Memory B cell (primary cell): ENCODE results near the gene GIPR.
"Not testable (repeated sequence)": the region's sequence is repeated elsewhere in the genome, so short reads cannot be mapped to it uniquely, and the experiment has no call there.

Source experiments
- ATAC-seq: fragments of 150-1000 bp; cut with Tn5 transposase; 2 replicates; pipeline ENCODE4 v1.10.0; 2021; ENCODE audit warnings: low read depth, mild to moderate bottlenecking, moderate library complexity
- DNase-seq, 2 donors: peaks; one replicate each; pipeline ENCODE4 v3.0.0; 2022; ENCODE audit warnings: low spot score in 2 of 2
- H3K27ac Mint-ChIP-seq: one replicate; pipeline ENCODE4 v1.8.0; 2022; ENCODE audit warnings: mild to moderate bottlenecking, moderate library complexity, mixed read lengths
- H3K27me3 Mint-ChIP-seq: one replicate; pipeline ENCODE4 v1.8.0; 2022; ENCODE audit warnings: mixed read lengths
- H3K36me3 Mint-ChIP-seq: one replicate; pipeline ENCODE4 v1.8.0; 2022; ENCODE audit warnings: mild to moderate bottlenecking, mixed read lengths
- H3K4me1 Mint-ChIP-seq: one replicate; pipeline ENCODE4 v1.8.0; 2022; ENCODE audit warnings: mixed read lengths
- H3K4me3 Mint-ChIP-seq: one replicate; pipeline ENCODE4 v1.8.0; 2022; ENCODE audit warnings: mild to moderate bottlenecking, moderate library complexity, mixed read lengths
- H3K9me3 Mint-ChIP-seq: one replicate; pipeline ENCODE4 v1.8.0; 2022; ENCODE audit warnings: mixed read lengths

The GIPR gene

GRCh38 chr19:45663800-45664199 lies 4.2 kb upstream of the GIPR start:
- Mint-ChIP-seq H3K36me3 (no peaks in the 10 kb centered on the region), H3K27me3 (peaks cover 31% of the 10 kb centered on the region), H3K4me1 (peaks cover 15% of the 10 kb centered on the region), H3K27ac (no peak overlapping the region), H3K9me3 (peaks cover 1% of the 10 kb centered on the region), H3K4me3 (no peak overlapping the region)
- ATAC-seq (no peak), DNase-seq (no peak)

GRCh38 chr19:45664575-45664974 lies 3.4 kb upstream of the GIPR start:
- H3K4me3 Mint-ChIP-seq, result no peak overlapping the region

GRCh38 chr19:45668342-45668871 lies 386 bp downstream of the GIPR start:
- Mint-ChIP-seq H3K4me3 (peak overlapping the region; percentile 77), H3K27ac (no peak overlapping the region), H3K9me3 (no peaks in the 10 kb centered on the region), H3K4me1 (peaks cover 23% of the 10 kb centered on the region), H3K36me3 (peaks cover 1% of the 10 kb centered on the region), H3K27me3 (peaks cover 28% of the 10 kb centered on the region)
- DNase-seq, result no peak
- ATAC-seq, result peak; percentile 24

More at GRCh38 chr19:45664575-45664974, 3.4 kb upstream of the GIPR start:
- no peaks in the 10 kb centered on the region for H3K9me3 Mint-ChIP-seq
- peaks cover 21% of the 10 kb centered on the region for H3K4me1 Mint-ChIP-seq
- ATAC-seq (no peak), DNase-seq (no peak)
- H3K36me3 Mint-ChIP-seq, result no peaks in the 10 kb centered on the region
- no peak overlapping the region for H3K27ac Mint-ChIP-seq
- peaks cover 30% of the 10 kb centered on the region for H3K27me3 Mint-ChIP-seq

- peaks cover 1% of the 10 kb centered on the region for H3K36me3 Mint-ChIP-seq
- DNase-seq (peak; percentile 50 to 62), ATAC-seq (peak; percentile 56)
- H3K27me3 Mint-ChIP-seq, result peaks cover 19% of the 10 kb centered on the region
- H3K4me1 Mint-ChIP-seq, result peaks cover 18% of the 10 kb centered on the region
- no peak overlapping the region for H3K4me3 Mint-ChIP-seq
- no peak overlapping the region for H3K27ac Mint-ChIP-seq
- H3K9me3 Mint-ChIP-seq, result no peaks in the 10 kb centered on the region
Measured at GRCh38 chr19:45670670-45671453, 2.8 kb downstream of the GIPR start.

- no peak overlapping the region for H3K4me3 Mint-ChIP-seq
- H3K4me1 Mint-ChIP-seq, result peaks cover 18% of the 10 kb centered on the region
- no peak overlapping the region for H3K27ac Mint-ChIP-seq
- peaks cover 10% of the 10 kb centered on the region for H3K27me3 Mint-ChIP-seq
- H3K9me3 Mint-ChIP-seq, result no peaks in the 10 kb centered on the region
- ATAC-seq (no peak), DNase-seq (no peak)
- H3K36me3 Mint-ChIP-seq, result peaks cover 1% of the 10 kb centered on the region
Measured at GRCh38 chr19:45674946-45675345, 6.9 kb downstream of the GIPR start.

- peaks cover 4% of the 10 kb centered on the region for H3K27me3 Mint-ChIP-seq
- DNase-seq, result peak; percentile 19 to 43
- H3K9me3 Mint-ChIP-seq, result no peaks in the 10 kb centered on the region
- no peaks in the 10 kb centered on the region for H3K36me3 Mint-ChIP-seq
- peak overlapping the region; percentile 50 for H3K4me3 Mint-ChIP-seq
- no peak for ATAC-seq
- H3K4me1 Mint-ChIP-seq, result peaks cover 22% of the 10 kb centered on the region
- peak overlapping the region; percentile 31 for H3K27ac Mint-ChIP-seq
Measured at GRCh38 chr19:45676851-45677263, 8.8 kb downstream of the GIPR start.

- peak overlapping the region; percentile 80 for H3K4me3 Mint-ChIP-seq
- peak overlapping the region; percentile 31 for H3K27ac Mint-ChIP-seq
- DNase-seq, result peak; percentile 40 to 50
- H3K27me3 Mint-ChIP-seq, result peaks cover 4% of the 10 kb centered on the region
- peaks cover 24% of the 10 kb centered on the region for H3K4me1 Mint-ChIP-seq
- no peaks in the 10 kb centered on the region for H3K36me3 Mint-ChIP-seq
- no peaks in the 10 kb centered on the region for H3K9me3 Mint-ChIP-seq
- peak; percentile 43 for ATAC-seq
Measured at GRCh38 chr19:45677351-45678230, 9.6 kb downstream of the GIPR start.

GRCh38 chr19:45681391-45682015 lies 13.5 kb downstream of the GIPR start:
- Mint-ChIP-seq H3K9me3 (no peaks in the 10 kb centered on the region), H3K36me3 (peaks cover 8% of the 10 kb centered on the region)

GRCh38 chr19:45682117-45682516 lies 14.1 kb downstream of the GIPR start:
- H3K36me3 Mint-ChIP-seq, result peaks cover 11% of the 10 kb centered on the region
- no peak overlapping the region for H3K27ac Mint-ChIP-seq
- H3K4me3 Mint-ChIP-seq, result no peak overlapping the region
- no peak for DNase-seq
- H3K27me3 Mint-ChIP-seq, result peaks cover 3% of the 10 kb centered on the region
- ATAC-seq, result no peak
- peaks cover 16% of the 10 kb centered on the region for H3K4me1 Mint-ChIP-seq
- no peaks in the 10 kb centered on the region for H3K9me3 Mint-ChIP-seq

More at GRCh38 chr19:45681391-45682015, 13.5 kb downstream of the GIPR start:
- peaks cover 21% of the 10 kb centered on the region for H3K4me1 Mint-ChIP-seq
- H3K27ac Mint-ChIP-seq, result peak overlapping the region; percentile 42
- ATAC-seq (peak; percentile 90), DNase-seq (peak; percentile 91 to 93)
- H3K4me3 Mint-ChIP-seq, result peak overlapping the region; percentile 85
- peaks cover 3% of the 10 kb centered on the region for H3K27me3 Mint-ChIP-seq

GRCh38 chr19:45682908-45683307 lies 14.9 kb downstream of the GIPR start:
- no peak overlapping the region for H3K4me3 Mint-ChIP-seq
- H3K9me3 Mint-ChIP-seq, result no peaks in the 10 kb centered on the region
- H3K27ac Mint-ChIP-seq, result no peak overlapping the region
- peaks cover 14% of the 10 kb centered on the region for H3K36me3 Mint-ChIP-seq
- ATAC-seq (no peak), DNase-seq (no peak)
- no peaks in the 10 kb centered on the region for H3K27me3 Mint-ChIP-seq
- peaks cover 10% of the 10 kb centered on the region for H3K4me1 Mint-ChIP-seq

GRCh38 chr19:45685045-45685444 lies 17.0 kb downstream of the GIPR start:
- Mint-ChIP-seq H3K4me1 (peaks cover 14% of the 10 kb centered on the region), H3K36me3 (peaks cover 19% of the 10 kb centered on the region)
- H3K9me3 Mint-ChIP-seq, H3K4me3 Mint-ChIP-seq, DNase-seq, H3K27ac Mint-ChIP-seq, ATAC-seq, H3K27me3 Mint-ChIP-seq: not testable (repeated sequence)

GRCh38 chr19:45687599-45687998 lies 19.6 kb downstream of the GIPR start:
- H3K9me3 Mint-ChIP-seq, result no peaks in the 10 kb centered on the region
- H3K4me1 Mint-ChIP-seq, result peaks cover 13% of the 10 kb centered on the region
- no peak overlapping the region for H3K4me3 Mint-ChIP-seq
- H3K36me3 Mint-ChIP-seq, result peaks cover 21% of the 10 kb centered on the region
- DNase-seq (no peak), ATAC-seq (no peak)
- H3K27ac Mint-ChIP-seq, result no peak overlapping the region
- no peaks in the 10 kb centered on the region for H3K27me3 Mint-ChIP-seq

- peaks cover 19% of the 10 kb centered on the region for H3K36me3 Mint-ChIP-seq
- no peaks in the 10 kb centered on the region for H3K9me3 Mint-ChIP-seq
- ATAC-seq (peak; percentile 52), DNase-seq (peak in 1 of 2 donors; percentile 92)
- H3K4me1 Mint-ChIP-seq, result peaks cover 13% of the 10 kb centered on the region
- no peaks in the 10 kb centered on the region for H3K27me3 Mint-ChIP-seq
- H3K4me3 Mint-ChIP-seq, result peak within 1 kb of the TSS; percentile 97
- H3K27ac Mint-ChIP-seq, result peak within 1 kb of the TSS; percentile 96
Measured at GRCh38 chr19:45691516-45692186, 23.6 kb downstream of the GIPR start, which contains the start of gene SNRPD2. Gene SNRPD2 (minus strand): TSS chr19:45691953. CDS start chr19:45691888, 65 bp downstream.
